Activated naive CD4-positive, alpha-beta T cell (primary cell): ENCODE data around the gene CABP4.
"Not testable (repeated sequence)": the region's sequence is repeated elsewhere in the genome, so short reads cannot be mapped to it uniquely, and the experiment has no call there.

Experiments
- DNase-seq, 4 experiments: peaks; one replicate each; lab custom pipeline; 2025; lab: John Stamatoyannopoulos, UW

Gene CABP4

GRCh38 chr11:67419325-67420049 is 35.7 kb upstream of the CABP4 start:
- DNase-seq: no peak

GRCh38 chr11:67420147-67420645 is 35.0 kb upstream of the CABP4 start:
- DNase-seq: no peak

GRCh38 chr11:67420646-67421429 is 34.3 kb upstream of the CABP4 start:
- DNase-seq: peak; percentile 97 to 100 (median 98)

GRCh38 chr11:67421430-67422031 is 33.6 kb upstream of the CABP4 start:
- DNase-seq: no peak

GRCh38 chr11:67422891-67423290 is 32.3 kb upstream of the CABP4 start:
- no peak for DNase-seq

- no peak for DNase-seq
Observed at GRCh38 chr11:67423466-67423865, 31.7 kb upstream of the CABP4 start.

- DNase-seq: no peak
Observed at GRCh38 chr11:67423891-67424613, 31.1 kb upstream of the CABP4 start.

GRCh38 chr11:67427364-67427859 is 27.7 kb upstream of the CABP4 start:
- DNase-seq: not testable (repeated sequence)

- peak; percentile 95 to 99 (median 98) for DNase-seq
Observed at GRCh38 chr11:67428052-67429001, 26.8 kb upstream of the CABP4 start, which contains the start of gene RPS6KB2. Gene RPS6KB2 (plus strand): TSS chr11:67428494. CDS start chr11:67428546, 52 bp downstream.

- DNase-seq: no peak
Observed at GRCh38 chr11:67429038-67429668, 26.0 kb upstream of the CABP4 start.

GRCh38 chr11:67429722-67430121 is 25.4 kb upstream of the CABP4 start:
- no peak for DNase-seq

GRCh38 chr11:67431346-67432249 is 23.6 kb upstream of the CABP4 start:
- no peak for DNase-seq

GRCh38 chr11:67432655-67433349 is 22.4 kb upstream of the CABP4 start:
- DNase-seq: no peak

- DNase-seq: no peak
Observed at GRCh38 chr11:67433536-67434394, 21.4 kb upstream of the CABP4 start.

GRCh38 chr11:67434395-67434881 is 20.7 kb upstream of the CABP4 start:
- DNase-seq: no peak

GRCh38 chr11:67435031-67435726 is 20.0 kb upstream of the CABP4 start:
- no peak for DNase-seq
